ENCODE results near the gene INS. TPM values are rescaled to one million over a fixed set of nuclear protein-coding genes. Genes with fewer than 3 reads are reported as not detected.

The INS gene
- total and polyA plus RNA-seq, 7 donors: 0.73 to 51.7 TPM; not detected in 5

DNA sequence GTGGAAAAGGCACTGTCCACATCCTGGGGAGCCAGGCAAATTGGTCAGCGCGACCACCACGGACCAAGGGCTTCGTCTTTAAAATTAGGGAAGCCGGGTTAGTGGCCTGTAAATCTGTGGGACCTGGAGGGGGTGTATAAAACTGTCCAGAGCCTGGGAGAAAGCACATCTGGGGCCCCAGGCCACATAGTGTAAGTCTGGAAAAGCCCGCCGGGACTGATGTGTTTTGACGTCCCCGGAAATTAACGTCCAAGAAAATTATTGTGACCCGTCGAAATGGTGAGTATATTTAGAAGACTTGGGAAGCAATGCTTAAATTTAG is 17.6 kb downstream of the INS start:
- DNase-seq: no peak
- H3K4me1 ChIP-seq: peaks cover 0 to 31% (median 21%) of the 10 kb centered on the region in 4 donors
- peaks cover 70 to 99% (median 90%) of the 10 kb centered on the region in 3 donors for H3K27me3 ChIP-seq
- intact Hi-C loops (cut with DNase I): no loop called here
- WGBS, 2 donors: 6 to 11% methylated on average over 12 of the region's 12 CpGs
- no peak overlapping the region for H3K4me3 ChIP-seq
- no peaks in the 10 kb centered on the region for H3K36me3 ChIP-seq
- TF ChIP-seq POLR2AphosphoS5 (IDR thresholded peaks at IDR 0.05): no peak
- TF ChIP-seq, protein P1, sequence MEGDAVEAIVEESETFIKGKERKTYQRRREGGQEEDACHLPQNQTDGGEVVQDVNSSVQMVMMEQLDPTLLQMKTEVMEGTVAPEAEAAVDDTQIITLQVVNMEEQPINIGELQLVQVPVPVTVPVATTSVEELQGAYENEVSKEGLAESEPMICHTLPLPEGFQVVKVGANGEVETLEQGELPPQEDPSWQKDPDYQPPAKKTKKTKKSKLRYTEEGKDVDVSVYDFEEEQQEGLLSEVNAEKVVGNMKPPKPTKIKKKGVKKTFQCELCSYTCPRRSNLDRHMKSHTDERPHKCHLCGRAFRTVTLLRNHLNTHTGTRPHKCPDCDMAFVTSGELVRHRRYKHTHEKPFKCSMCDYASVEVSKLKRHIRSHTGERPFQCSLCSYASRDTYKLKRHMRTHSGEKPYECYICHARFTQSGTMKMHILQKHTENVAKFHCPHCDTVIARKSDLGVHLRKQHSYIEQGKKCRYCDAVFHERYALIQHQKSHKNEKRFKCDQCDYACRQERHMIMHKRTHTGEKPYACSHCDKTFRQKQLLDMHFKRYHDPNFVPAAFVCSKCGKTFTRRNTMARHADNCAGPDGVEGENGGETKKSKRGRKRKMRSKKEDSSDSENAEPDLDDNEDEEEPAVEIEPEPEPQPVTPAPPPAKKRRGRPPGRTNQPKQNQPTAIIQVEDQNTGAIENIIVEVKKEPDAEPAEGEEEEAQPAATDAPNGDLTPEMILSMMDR (IDR thresholded peaks at IDR 0.05): no peak
- TF ChIP-seq EP300 (IDR thresholded peaks at IDR 0.05): no peak
- no peak for TF ChIP-seq POLR2A (IDR thresholded peaks at IDR 0.05)
- no peaks in the 10 kb centered on the region for H3K9me3 ChIP-seq
- no peak overlapping the region for H3K27ac ChIP-seq

GRCh38 chr11:2142762-2143202 is 18.2 kb downstream of the INS start:
- no peaks in the 10 kb centered on the region for H3K36me3 ChIP-seq
- intact Hi-C loops (cut with DNase I): no loop called here

GRCh38 chr11:2142300-2142759 is 18.7 kb downstream of the INS start:
- intact Hi-C loops (cut with DNase I): no loop called here
- peaks cover 0 to 42% (median 32%) of the 10 kb centered on the region in 4 donors for H3K4me1 ChIP-seq
- no peak overlapping the region for H3K27ac ChIP-seq
- H3K27me3 ChIP-seq: peaks cover 75 to 99% (median 95%) of the 10 kb centered on the region in 3 donors
- no peaks in the 10 kb centered on the region for H3K36me3 ChIP-seq
- TF ChIP-seq POLR2A (IDR thresholded peaks at IDR 0.05) (no peak), EP300 (IDR thresholded peaks at IDR 0.05) (no peak), POLR2AphosphoS5 (IDR thresholded peaks at IDR 0.05) (no peak)
- TF ChIP-seq, protein P1 (IDR thresholded peaks at IDR 0.05): no peak
- 15 to 19% methylated on average over 5 of the region's 5 CpGs for WGBS, 2 donors
- H3K9me3 ChIP-seq: no peaks in the 10 kb centered on the region
- H3K4me3 ChIP-seq: no peak overlapping the region
- DNase-seq: no peak

More at GRCh38 chr11:2142762-2143202, 18.2 kb downstream of the INS start:
- peaks cover 0 to 37% (median 28%) of the 10 kb centered on the region in 4 donors for H3K4me1 ChIP-seq
- H3K27me3 ChIP-seq: peaks cover 72 to 99% (median 95%) of the 10 kb centered on the region in 3 donors
- DNase-seq: no peak
- no peak overlapping the region for H3K27ac ChIP-seq
- no peaks in the 10 kb centered on the region for H3K9me3 ChIP-seq
- TF ChIP-seq POLR2A (IDR thresholded peaks at IDR 0.05) (no peak), EP300 (IDR thresholded peaks at IDR 0.05) (no peak), POLR2AphosphoS5 (IDR thresholded peaks at IDR 0.05) (no peak)
- TF ChIP-seq, protein P1 (IDR thresholded peaks at IDR 0.05): no peak
- no peak overlapping the region for H3K4me3 ChIP-seq
- WGBS, 2 donors: 2 to 10% methylated on average over 6 of the region's 6 CpGs

DNA sequence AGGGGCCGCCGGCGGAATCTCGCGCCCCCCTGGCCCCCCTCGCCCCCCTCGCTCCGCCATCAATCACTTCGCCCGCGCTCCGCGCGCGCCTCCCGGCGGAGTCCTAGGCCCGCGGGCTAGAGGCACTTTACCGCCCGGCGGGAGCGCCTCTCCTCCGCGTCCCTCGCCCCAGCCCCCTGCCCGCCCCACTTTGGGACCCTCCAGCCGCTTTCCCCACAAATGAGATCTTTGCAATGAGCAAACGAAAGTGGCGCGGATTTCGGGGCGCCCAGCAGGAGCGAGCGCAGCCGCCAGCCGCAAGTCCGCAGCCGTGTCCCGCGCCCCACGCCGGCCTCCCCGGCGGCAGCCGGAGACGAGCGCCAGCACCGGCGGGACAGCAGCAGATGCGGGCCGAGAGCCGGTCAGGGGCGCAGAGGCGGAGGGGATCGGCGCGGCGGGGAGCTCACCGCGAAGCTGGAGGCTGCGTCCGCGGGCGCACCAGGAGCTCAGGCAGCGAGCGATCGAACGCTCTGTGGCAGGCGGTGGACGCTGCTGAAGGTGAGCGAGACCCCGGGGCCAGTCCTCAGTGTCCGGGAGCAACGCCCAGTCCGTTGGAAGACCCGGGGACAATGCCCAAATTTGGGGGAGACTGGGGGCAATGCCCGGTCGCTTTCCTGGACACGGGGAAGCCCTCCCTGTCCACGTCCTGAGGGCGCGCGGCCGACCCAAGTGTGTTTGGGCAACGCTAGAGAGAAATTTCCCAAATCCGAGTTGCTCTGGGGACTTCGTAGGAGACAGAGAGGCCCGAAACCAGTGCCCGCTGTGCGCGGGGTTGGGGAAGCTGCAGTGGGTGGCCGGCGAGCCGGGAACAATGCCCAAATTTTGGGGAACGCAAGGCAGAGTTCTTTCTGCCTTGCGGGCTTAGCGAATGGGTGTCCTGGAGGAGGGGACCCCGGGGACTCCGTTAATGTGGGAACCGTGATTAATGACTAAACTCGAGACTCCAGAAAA is 20.3 kb downstream of the INS start:
- TF ChIP-seq POLR2AphosphoS5 (IDR thresholded peaks at IDR 0.05) (no peak), EP300 (IDR thresholded peaks at IDR 0.05) (no peak), POLR2A (IDR thresholded peaks at IDR 0.05) (no peak)
- TF ChIP-seq, protein P1 (IDR thresholded peaks at IDR 0.05): no peak
- peaks cover 0 to 44% (median 35%) of the 10 kb centered on the region in 4 donors for H3K4me1 ChIP-seq
- DNase-seq: no peak
- H3K4me3 ChIP-seq: no peak overlapping the region
- H3K9me3 ChIP-seq: no peaks in the 10 kb centered on the region
- no peak overlapping the region for H3K27ac ChIP-seq
- no peaks in the 10 kb centered on the region for H3K36me3 ChIP-seq
- H3K27me3 ChIP-seq: peaks cover 66 to 99% (median 84%) of the 10 kb centered on the region in 3 donors
- WGBS, 2 donors: 6 to 10% methylated on average over 102 of the region's 102 CpGs
- intact Hi-C loops (cut with DNase I): no loop called here
